ENCODE measurements around the gene GDI1.

GDI1 gene

DNA sequence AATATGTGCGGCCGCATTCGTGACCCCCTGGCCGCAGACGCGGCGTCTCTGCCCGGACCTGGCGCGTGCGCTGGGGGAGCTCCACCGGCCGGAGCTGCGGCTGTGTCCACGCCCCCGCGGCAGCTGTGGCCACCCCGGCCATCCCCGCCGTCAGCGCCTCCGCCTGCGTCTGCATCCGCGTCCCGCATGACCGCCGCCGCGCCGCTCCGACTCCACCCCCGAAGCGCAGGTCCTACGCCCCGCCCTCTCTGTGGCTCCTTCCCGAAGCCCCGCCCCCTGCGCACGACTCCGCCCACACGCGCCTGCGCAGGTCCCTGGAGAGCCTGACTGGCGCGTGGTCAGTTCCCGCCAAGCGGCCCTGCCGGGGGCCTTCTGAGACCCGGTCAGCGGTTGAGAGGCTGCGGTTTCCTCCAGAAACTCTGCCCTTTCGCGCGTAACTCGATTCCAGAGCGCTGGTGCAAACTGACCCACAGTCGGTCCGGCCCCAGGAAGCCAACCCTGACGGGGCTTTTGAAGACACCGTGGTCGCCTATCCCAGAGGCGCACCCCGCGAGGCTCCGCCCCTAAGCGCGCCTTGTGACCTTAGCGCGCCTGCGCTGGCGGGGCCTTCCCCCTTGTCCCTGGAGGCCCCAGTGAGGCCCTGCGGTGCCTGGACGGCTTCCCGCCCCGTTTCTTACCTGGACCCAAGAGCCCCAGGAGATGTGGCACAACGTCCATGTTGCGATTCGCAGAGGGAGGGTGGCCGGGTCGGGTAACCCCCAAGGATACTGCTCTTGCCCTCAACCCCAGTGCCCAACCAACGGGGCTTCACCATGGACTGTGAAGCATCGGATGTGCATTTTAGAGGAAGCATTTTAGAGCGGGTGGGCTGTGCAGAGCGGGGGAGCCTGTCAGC, 42.0 kb downstream of the GDI1 start, which contains the start of gene LAGE3 (continued):
- TF ChIP-seq, protein P1, sequence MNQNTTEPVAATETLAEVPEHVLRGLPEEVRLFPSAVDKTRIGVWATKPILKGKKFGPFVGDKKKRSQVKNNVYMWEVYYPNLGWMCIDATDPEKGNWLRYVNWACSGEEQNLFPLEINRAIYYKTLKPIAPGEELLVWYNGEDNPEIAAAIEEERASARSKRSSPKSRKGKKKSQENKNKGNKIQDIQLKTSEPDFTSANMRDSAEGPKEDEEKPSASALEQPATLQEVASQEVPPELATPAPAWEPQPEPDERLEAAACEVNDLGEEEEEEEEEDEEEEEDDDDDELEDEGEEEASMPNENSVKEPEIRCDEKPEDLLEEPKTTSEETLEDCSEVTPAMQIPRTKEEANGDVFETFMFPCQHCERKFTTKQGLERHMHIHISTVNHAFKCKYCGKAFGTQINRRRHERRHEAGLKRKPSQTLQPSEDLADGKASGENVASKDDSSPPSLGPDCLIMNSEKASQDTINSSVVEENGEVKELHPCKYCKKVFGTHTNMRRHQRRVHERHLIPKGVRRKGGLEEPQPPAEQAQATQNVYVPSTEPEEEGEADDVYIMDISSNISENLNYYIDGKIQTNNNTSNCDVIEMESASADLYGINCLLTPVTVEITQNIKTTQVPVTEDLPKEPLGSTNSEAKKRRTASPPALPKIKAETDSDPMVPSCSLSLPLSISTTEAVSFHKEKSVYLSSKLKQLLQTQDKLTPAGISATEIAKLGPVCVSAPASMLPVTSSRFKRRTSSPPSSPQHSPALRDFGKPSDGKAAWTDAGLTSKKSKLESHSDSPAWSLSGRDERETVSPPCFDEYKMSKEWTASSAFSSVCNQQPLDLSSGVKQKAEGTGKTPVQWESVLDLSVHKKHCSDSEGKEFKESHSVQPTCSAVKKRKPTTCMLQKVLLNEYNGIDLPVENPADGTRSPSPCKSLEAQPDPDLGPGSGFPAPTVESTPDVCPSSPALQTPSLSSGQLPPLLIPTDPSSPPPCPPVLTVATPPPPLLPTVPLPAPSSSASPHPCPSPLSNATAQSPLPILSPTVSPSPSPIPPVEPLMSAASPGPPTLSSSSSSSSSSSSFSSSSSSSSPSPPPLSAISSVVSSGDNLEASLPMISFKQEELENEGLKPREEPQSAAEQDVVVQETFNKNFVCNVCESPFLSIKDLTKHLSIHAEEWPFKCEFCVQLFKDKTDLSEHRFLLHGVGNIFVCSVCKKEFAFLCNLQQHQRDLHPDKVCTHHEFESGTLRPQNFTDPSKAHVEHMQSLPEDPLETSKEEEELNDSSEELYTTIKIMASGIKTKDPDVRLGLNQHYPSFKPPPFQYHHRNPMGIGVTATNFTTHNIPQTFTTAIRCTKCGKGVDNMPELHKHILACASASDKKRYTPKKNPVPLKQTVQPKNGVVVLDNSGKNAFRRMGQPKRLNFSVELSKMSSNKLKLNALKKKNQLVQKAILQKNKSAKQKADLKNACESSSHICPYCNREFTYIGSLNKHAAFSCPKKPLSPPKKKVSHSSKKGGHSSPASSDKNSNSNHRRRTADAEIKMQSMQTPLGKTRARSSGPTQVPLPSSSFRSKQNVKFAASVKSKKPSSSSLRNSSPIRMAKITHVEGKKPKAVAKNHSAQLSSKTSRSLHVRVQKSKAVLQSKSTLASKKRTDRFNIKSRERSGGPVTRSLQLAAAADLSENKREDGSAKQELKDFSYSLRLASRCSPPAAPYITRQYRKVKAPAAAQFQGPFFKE (tag by site-specific recombination; IDR thresholded peaks at IDR 0.05; ENCODE audit: borderline replicate concordance), result no peak
- TF ChIP-seq, protein P2, sequence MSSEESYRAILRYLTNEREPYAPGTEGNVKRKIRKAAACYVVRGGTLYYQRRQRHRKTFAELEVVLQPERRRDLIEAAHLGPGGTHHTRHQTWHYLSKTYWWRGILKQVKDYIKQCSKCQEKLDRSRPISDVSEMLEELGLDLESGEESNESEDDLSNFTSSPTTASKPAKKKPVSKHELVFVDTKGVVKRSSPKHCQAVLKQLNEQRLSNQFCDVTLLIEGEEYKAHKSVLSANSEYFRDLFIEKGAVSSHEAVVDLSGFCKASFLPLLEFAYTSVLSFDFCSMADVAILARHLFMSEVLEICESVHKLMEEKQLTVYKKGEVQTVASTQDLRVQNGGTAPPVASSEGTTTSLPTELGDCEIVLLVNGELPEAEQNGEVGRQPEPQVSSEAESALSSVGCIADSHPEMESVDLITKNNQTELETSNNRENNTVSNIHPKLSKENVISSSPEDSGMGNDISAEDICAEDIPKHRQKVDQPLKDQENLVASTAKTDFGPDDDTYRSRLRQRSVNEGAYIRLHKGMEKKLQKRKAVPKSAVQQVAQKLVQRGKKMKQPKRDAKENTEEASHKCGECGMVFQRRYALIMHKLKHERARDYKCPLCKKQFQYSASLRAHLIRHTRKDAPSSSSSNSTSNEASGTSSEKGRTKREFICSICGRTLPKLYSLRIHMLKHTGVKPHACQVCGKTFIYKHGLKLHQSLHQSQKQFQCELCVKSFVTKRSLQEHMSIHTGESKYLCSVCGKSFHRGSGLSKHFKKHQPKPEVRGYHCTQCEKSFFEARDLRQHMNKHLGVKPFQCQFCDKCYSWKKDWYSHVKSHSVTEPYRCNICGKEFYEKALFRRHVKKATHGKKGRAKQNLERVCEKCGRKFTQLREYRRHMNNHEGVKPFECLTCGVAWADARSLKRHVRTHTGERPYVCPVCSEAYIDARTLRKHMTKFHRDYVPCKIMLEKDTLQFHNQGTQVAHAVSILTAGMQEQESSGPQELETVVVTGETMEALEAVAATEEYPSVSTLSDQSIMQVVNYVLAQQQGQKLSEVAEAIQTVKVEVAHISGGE (tag by site-specific recombination; conservative IDR thresholded peaks at IDR 0.05; ENCODE audit: low read depth), result no peak
- TF ChIP-seq ZNF560 (tag by site-specific recombination; IDR thresholded peaks at IDR 0.05; ENCODE audit: borderline replicate concordance) (no peak), ZNF221 (tag by site-specific recombination; IDR thresholded peaks at IDR 0.05; ENCODE audit: borderline replicate concordance) (no peak), ZNF837 (tag by site-specific recombination; IDR thresholded peaks at IDR 0.05) (no peak), ZBTB48 (tag by site-specific recombination; IDR thresholded peaks at IDR 0.05) (peak; percentile 55; the same call in 1 of the 2 replicates), ZNF335 (tag by site-specific recombination; conservative IDR thresholded peaks at IDR 0.05) (peak; percentile 99), ZNF132 (tag by site-specific recombination; IDR thresholded peaks at IDR 0.05; ENCODE audit: borderline replicate concordance) (no peak), ZEB2 (tag by site-specific recombination; IDR thresholded peaks at IDR 0.05) (peak; percentile 79), ZNF501 (tag by site-specific recombination; IDR thresholded peaks at IDR 0.05) (peak; percentile 89), ZNF48 (tag by site-specific recombination; IDR thresholded peaks at IDR 0.05) (no peak), ZNF174 (tag by site-specific recombination; IDR thresholded peaks at IDR 0.05) (no peak), ZNF175 (tag by site-specific recombination; IDR thresholded peaks at IDR 0.05) (no peak), EGR2 (tag by site-specific recombination; IDR thresholded peaks at IDR 0.05; ENCODE audit: low read depth) (peak; percentile 52), ZNF146 (tag by site-specific recombination; IDR thresholded peaks at IDR 0.05) (no peak)
- TF ChIP-seq, protein P3, sequence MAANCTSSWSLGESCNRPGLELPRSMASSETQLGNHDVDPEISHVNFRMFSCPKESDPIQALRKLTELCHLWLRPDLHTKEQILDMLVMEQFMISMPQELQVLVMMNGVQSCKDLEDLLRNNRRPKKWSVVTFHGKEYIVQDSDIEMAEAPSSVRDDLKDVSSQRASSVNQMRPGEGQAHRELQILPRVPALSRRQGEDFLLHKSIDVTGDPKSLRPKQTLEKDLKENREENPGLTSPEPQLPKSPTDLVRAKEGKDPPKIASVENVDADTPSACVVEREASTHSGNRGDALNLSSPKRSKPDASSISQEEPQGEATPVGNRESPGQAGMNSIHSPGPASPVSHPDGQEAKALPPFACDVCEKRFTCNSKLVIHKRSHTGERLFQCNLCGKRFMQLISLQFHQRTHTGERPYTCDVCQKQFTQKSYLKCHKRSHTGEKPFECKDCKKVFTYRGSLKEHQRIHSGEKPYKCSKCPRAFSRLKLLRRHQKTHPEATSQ (tag by site-specific recombination; IDR thresholded peaks at IDR 0.05), result no peak
- TF ChIP-seq, protein P4, sequence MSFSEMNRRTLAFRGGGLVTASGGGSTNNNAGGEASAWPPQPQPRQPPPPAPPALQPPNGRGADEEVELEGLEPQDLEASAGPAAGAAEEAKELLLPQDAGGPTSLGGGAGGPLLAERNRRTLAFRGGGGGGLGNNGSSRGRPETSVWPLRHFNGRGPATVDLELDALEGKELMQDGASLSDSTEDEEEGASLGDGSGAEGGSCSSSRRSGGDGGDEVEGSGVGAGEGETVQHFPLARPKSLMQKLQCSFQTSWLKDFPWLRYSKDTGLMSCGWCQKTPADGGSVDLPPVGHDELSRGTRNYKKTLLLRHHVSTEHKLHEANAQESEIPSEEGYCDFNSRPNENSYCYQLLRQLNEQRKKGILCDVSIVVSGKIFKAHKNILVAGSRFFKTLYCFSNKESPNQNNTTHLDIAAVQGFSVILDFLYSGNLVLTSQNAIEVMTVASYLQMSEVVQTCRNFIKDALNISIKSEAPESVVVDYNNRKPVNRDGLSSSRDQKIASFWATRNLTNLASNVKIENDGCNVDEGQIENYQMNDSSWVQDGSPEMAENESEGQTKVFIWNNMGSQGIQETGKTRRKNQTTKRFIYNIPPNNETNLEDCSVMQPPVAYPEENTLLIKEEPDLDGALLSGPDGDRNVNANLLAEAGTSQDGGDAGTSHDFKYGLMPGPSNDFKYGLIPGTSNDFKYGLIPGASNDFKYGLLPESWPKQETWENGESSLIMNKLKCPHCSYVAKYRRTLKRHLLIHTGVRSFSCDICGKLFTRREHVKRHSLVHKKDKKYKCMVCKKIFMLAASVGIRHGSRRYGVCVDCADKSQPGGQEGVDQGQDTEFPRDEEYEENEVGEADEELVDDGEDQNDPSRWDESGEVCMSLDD (tag by site-specific recombination; IDR thresholded peaks at IDR 0.05), result 0 out of 2 replicates have a peak, but pooled peaks have one; percentile 39
- TF ChIP-seq, protein P5, sequence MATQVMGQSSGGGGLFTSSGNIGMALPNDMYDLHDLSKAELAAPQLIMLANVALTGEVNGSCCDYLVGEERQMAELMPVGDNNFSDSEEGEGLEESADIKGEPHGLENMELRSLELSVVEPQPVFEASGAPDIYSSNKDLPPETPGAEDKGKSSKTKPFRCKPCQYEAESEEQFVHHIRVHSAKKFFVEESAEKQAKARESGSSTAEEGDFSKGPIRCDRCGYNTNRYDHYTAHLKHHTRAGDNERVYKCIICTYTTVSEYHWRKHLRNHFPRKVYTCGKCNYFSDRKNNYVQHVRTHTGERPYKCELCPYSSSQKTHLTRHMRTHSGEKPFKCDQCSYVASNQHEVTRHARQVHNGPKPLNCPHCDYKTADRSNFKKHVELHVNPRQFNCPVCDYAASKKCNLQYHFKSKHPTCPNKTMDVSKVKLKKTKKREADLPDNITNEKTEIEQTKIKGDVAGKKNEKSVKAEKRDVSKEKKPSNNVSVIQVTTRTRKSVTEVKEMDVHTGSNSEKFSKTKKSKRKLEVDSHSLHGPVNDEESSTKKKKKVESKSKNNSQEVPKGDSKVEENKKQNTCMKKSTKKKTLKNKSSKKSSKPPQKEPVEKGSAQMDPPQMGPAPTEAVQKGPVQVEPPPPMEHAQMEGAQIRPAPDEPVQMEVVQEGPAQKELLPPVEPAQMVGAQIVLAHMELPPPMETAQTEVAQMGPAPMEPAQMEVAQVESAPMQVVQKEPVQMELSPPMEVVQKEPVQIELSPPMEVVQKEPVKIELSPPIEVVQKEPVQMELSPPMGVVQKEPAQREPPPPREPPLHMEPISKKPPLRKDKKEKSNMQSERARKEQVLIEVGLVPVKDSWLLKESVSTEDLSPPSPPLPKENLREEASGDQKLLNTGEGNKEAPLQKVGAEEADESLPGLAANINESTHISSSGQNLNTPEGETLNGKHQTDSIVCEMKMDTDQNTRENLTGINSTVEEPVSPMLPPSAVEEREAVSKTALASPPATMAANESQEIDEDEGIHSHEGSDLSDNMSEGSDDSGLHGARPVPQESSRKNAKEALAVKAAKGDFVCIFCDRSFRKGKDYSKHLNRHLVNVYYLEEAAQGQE (tag by site-specific recombination; IDR thresholded peaks at IDR 0.05), result no peak
- TF ChIP-seq, protein P6, sequence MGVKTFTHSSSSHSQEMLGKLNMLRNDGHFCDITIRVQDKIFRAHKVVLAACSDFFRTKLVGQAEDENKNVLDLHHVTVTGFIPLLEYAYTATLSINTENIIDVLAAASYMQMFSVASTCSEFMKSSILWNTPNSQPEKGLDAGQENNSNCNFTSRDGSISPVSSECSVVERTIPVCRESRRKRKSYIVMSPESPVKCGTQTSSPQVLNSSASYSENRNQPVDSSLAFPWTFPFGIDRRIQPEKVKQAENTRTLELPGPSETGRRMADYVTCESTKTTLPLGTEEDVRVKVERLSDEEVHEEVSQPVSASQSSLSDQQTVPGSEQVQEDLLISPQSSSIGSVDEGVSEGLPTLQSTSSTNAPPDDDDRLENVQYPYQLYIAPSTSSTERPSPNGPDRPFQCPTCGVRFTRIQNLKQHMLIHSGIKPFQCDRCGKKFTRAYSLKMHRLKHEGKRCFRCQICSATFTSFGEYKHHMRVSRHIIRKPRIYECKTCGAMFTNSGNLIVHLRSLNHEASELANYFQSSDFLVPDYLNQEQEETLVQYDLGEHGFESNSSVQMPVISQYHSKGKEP (tag by site-specific recombination; IDR thresholded peaks at IDR 0.05), result no peak; the same call in none of the 2 replicates

All from HEK293 (cell line).